GM18951 (cell line): ENCODE measurements around the gene WNT7A.

Experiments
- POLR2A ChIP-seq: IDR thresholded peaks from 4 replicates; pipeline ENCODE4 v1.6.1; 2011; ENCODE audit warnings: mild to moderate bottlenecking; ENCODE audit not compliant: insufficient read length, insufficient read depth; ENCODE audit errors: extremely low read depth
- in situ Hi-C: fragments of 300-500 bp; cut with MboI; formaldehyde crosslinking; loops from one replicate; pipeline ENCODE4 v1.12.0; 2022; ENCODE audit warnings: low sequenced_read_pairs, mixed read lengths, inconsistent platforms; ENCODE audit not compliant: unreplicated experiment

WNT7A gene

GRCh38 chr3:13831386-13831996, 48.4 kb downstream of the WNT7A start:
- no peak for TF ChIP-seq POLR2A
- in situ Hi-C loops: no loop called here

- no peak for TF ChIP-seq POLR2A
- in situ Hi-C loops: no loop called here
Observed at GRCh38 chr3:13829311-13829710, 50.6 kb downstream of the WNT7A start.

GRCh38 chr3:13828501-13829265, 51.2 kb downstream of the WNT7A start:
- TF ChIP-seq POLR2A: no peak
- in situ Hi-C loops: no loop called here

- in situ Hi-C loops: no loop called here
- no peak for TF ChIP-seq POLR2A
Observed at GRCh38 chr3:13827699-13828098, 52.2 kb downstream of the WNT7A start.

- in situ Hi-C loops: no loop called here
- no peak for TF ChIP-seq POLR2A
Observed at GRCh38 chr3:13827256-13827655, 52.6 kb downstream of the WNT7A start.

- in situ Hi-C loops: no loop called here
- TF ChIP-seq POLR2A: no peak
Observed at GRCh38 chr3:13826672-13827071, 53.2 kb downstream of the WNT7A start.

GRCh38 chr3:13825821-13826220, 54.0 kb downstream of the WNT7A start:
- in situ Hi-C loops: no loop called here
- TF ChIP-seq POLR2A: no peak

- in situ Hi-C loops: no loop called here
- TF ChIP-seq POLR2A: no peak
Observed at GRCh38 chr3:13825311-13825579, 54.6 kb downstream of the WNT7A start.

- in situ Hi-C loops: no loop called here
- TF ChIP-seq POLR2A: no peak
Observed at GRCh38 chr3:13824521-13825310, 55.2 kb downstream of the WNT7A start.

- in situ Hi-C loops: no loop called here
- no peak for TF ChIP-seq POLR2A
Observed at GRCh38 chr3:13823692-13824091, 56.2 kb downstream of the WNT7A start.

GRCh38 chr3:13822871-13823585, 56.8 kb downstream of the WNT7A start:
- in situ Hi-C loops: no loop called here
- no peak for TF ChIP-seq POLR2A

GRCh38 chr3:13822042-13822441, 57.8 kb downstream of the WNT7A start:
- in situ Hi-C loops: no loop called here
- no peak for TF ChIP-seq POLR2A

GRCh38 chr3:13821126-13821525, 58.7 kb downstream of the WNT7A start:
- in situ Hi-C loops: no loop called here
- TF ChIP-seq POLR2A: no peak
